ENCODE measurements around the gene KIRREL3. TPM values are rescaled to one million over a fixed set of nuclear protein-coding genes. Genes with fewer than 3 reads are reported as not detected.

Gene KIRREL3
- total and polyA plus RNA-seq, 2 of the 8 experiments (the other 6 are each of a cell fraction or from before 2014, with no cell fraction given): 0.29 to 0.32 TPM

GRCh38 chr11:126561327-126561893 lies 439.2 kb downstream of the KIRREL3 start (continued):
- TF ChIP-seq TCF12 (IDR thresholded peaks at IDR 0.05; ENCODE audit: low read depth, low read length) (no peak), SAP30 (IDR thresholded peaks at IDR 0.05; ENCODE audit: insufficient read depth, insufficient replicate concordance, low read length) (peak; percentile 95), HDAC2 (IDR thresholded peaks at IDR 0.05; ENCODE audit: borderline replicate concordance in 1 of 2, low read depth in 2 of 2, low read length in 2 of 2) (peak in 1 of 2 experiments; percentile 91; a peak in 1 of 4 replicates), RAD21 (IDR thresholded peaks at IDR 0.05 in 1 of 2, conservative IDR thresholded peaks at IDR 0.05 in 1 of 2; ENCODE audit: low read depth in 2 of 2, low read length in 2 of 2) (peak; percentile 5 to 10; a peak in 1 of 4 replicates), CTCF (IDR thresholded peaks at IDR 0.05; ENCODE audit: control extremely low read depth in 1 of 3, insufficient read depth in 1 of 3, low read depth in 1 of 3, low read length in 3 of 3) (no peak), ATF2 (IDR thresholded peaks at IDR 0.05; ENCODE audit: low read length) (no peak), CREB1 (IDR thresholded peaks at IDR 0.05) (no peak)

Data from H1 (cell line).